Nephron progenitor cell (in vitro differentiated cells): ENCODE data around the gene CALHM2.

Source experiments
- DNase-seq: peaks from one replicate; pipeline ENCODE4 v3.0.0; 2021
- H3K27ac Mint-ChIP-seq: 2 replicates; pipeline ENCODE4 v1.8.0; 2021; ENCODE audit warnings: mild to moderate bottlenecking, moderate library complexity, mixed read lengths
- H3K27me3 Mint-ChIP-seq: 2 replicates; pipeline ENCODE4 v1.8.0; 2021; ENCODE audit warnings: mild to moderate bottlenecking, low read depth, mixed read lengths; ENCODE audit not compliant: poor library complexity
- H3K36me3 Mint-ChIP-seq: 2 replicates; pipeline ENCODE4 v1.8.0; 2021; ENCODE audit warnings: low read depth, mixed read lengths
- H3K4me1 Mint-ChIP-seq: 2 replicates; pipeline ENCODE4 v1.8.0; 2021; ENCODE audit warnings: mixed read lengths
- H3K4me3 Mint-ChIP-seq: 2 replicates; pipeline ENCODE4 v1.8.0; 2021; ENCODE audit warnings: mild to moderate bottlenecking, moderate library complexity, mixed read lengths
- H3K9me3 Mint-ChIP-seq: 2 replicates; pipeline ENCODE4 v1.8.0; 2021; ENCODE audit warnings: mild to moderate bottlenecking, moderate library complexity, mixed read lengths
- TF ChIP-seq, protein P1 (sequence below): fragments of 200-600 bp; sonication (generic); IDR thresholded peaks from 2 replicates; pipeline ENCODE4 v1.5.0; 2021; ENCODE audit warnings: antibody characterized with exemption

CALHM2 gene

DNA sequence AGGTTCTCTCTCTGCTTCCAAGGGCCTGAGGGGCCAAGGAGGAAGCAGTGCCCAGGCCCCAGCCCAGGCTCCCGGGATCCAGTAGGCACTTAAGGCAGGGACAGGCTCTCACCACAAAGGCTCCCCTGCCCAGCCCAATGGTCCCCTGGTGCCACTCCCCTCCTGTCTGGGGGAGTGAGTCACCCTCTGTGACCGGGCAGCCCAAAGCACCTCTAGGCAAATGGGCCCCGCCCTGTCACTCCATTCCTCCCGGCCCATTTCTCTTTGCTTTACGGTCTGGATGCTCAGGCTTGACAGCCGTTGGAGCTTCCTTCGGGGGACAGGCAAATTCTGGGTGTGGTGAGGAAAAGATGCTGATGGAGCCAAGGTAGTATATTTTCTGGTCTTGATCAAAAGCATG is 27.0 kb upstream of the CALHM2 start, which contains the start of gene CALHM3:
CALHM3 (minus strand) TSS at position 106 of the 400 bp plus-strand sequence. CDS start 208 bp downstream, outside the sequence.
- TF ChIP-seq, protein P1, sequence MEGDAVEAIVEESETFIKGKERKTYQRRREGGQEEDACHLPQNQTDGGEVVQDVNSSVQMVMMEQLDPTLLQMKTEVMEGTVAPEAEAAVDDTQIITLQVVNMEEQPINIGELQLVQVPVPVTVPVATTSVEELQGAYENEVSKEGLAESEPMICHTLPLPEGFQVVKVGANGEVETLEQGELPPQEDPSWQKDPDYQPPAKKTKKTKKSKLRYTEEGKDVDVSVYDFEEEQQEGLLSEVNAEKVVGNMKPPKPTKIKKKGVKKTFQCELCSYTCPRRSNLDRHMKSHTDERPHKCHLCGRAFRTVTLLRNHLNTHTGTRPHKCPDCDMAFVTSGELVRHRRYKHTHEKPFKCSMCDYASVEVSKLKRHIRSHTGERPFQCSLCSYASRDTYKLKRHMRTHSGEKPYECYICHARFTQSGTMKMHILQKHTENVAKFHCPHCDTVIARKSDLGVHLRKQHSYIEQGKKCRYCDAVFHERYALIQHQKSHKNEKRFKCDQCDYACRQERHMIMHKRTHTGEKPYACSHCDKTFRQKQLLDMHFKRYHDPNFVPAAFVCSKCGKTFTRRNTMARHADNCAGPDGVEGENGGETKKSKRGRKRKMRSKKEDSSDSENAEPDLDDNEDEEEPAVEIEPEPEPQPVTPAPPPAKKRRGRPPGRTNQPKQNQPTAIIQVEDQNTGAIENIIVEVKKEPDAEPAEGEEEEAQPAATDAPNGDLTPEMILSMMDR: no peak
- H3K4me3 Mint-ChIP-seq: no peak within 1 kb of the TSS

DNA sequence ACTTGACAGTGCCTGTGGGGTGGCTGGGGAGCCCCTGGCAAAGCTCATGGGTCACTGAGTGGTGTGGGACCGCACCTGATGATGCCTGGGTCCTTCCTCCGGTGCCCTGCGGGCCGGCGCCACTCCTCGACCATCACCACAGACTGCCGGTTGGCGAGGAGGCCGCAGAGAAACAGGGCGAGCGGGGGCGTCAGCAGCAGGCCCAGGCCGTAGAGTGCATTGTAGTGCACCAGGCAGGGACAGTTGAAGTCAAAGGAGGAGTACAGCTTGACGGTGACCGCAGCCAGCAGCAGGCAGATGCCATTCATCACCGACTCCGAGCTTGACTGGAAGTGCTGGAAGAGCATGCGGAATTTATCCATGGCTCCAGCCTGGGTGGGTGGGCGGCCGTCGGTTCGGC is 26.5 kb upstream of the CALHM2 start:
- H3K4me1 Mint-ChIP-seq: peaks cover 32% of the 10 kb centered on the region
- no peak for DNase-seq
- TF ChIP-seq, protein P1: no peak
- no peaks in the 10 kb centered on the region for H3K9me3 Mint-ChIP-seq
- peaks cover 6% of the 10 kb centered on the region for H3K27me3 Mint-ChIP-seq
- no peak overlapping the region for H3K4me3 Mint-ChIP-seq
- no peaks in the 10 kb centered on the region for H3K36me3 Mint-ChIP-seq
- no peak overlapping the region for H3K27ac Mint-ChIP-seq

More for the DNA sequence above, 27.0 kb upstream of the CALHM2 start, which contains the start of gene CALHM3:
- H3K9me3 Mint-ChIP-seq: no peaks in the 10 kb centered on the region
- peaks cover 6% of the 10 kb centered on the region for H3K27me3 Mint-ChIP-seq
- H3K27ac Mint-ChIP-seq: no peak within 1 kb of the TSS
- peaks cover 32% of the 10 kb centered on the region for H3K4me1 Mint-ChIP-seq
- DNase-seq: no peak
- H3K36me3 Mint-ChIP-seq: no peaks in the 10 kb centered on the region

DNA sequence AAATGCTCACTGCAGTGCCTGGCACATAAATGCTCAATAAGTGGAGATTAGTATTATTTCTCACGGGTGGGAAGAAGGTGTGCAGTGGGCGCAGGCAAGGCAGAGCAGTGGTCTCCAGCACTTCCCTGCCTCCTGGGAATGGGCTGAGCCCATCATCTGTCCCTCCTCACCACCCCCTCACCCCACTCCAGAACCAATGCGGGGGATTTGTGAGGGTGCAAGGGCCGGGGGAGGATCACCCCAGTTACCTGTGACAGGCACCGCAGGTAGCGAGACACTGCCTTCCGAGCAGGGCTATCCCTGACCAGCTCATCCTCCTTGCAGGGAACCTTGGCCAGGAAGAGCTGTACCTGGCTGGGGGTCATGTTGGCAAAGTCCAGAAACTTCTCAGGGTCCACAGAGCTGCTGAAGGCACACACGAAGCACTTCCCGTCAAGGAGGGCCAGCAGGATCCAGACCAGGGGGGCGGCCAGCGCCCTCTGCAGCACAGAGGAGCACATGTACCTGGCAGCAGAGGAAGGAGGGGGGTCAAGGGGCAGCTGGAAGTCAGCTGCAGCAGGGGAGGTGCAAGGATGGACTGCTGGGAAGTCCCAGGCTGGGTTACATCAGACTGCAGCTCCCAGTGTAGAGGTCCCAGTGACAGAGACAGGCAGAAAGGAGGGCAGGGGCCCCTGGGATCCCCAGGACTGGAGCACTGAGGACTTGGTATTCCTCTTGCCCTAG is 24.0 kb upstream of the CALHM2 start:
- Mint-ChIP-seq H3K9me3 (no peaks in the 10 kb centered on the region), H3K4me1 (peaks cover 38% of the 10 kb centered on the region), H3K27me3 (peaks cover 3% of the 10 kb centered on the region), H3K27ac (no peak overlapping the region), H3K4me3 (no peak overlapping the region), H3K36me3 (no peaks in the 10 kb centered on the region)
- DNase-seq: peak; percentile 48
- TF ChIP-seq, protein P1: no peak

DNA sequence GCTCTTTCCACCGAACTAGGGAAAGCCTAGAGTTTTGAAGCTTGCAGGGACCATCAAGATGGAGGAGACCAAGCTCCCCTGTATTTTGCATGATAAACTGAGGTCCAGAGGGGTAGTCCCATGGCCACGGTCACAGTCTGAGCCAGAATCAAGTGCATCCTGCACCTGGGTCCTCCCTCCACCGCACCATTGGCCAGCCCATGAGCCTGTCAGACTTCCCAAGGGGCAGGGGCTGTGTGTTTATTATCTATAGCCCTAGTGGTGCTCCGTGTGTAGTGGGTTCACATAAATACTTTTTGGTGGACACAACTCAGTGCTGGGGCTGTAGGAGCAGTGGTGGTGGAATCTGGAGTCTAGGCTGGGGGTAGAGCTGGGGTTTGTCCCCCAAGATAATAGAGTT is 23.3 kb upstream of the CALHM2 start:
- H3K36me3 Mint-ChIP-seq: no peaks in the 10 kb centered on the region
- no peak for DNase-seq
- H3K4me3 Mint-ChIP-seq: no peak overlapping the region
- TF ChIP-seq, protein P1: no peak
- H3K4me1 Mint-ChIP-seq: peaks cover 38% of the 10 kb centered on the region
- H3K27me3 Mint-ChIP-seq: peaks cover 9% of the 10 kb centered on the region
- H3K27ac Mint-ChIP-seq: no peak overlapping the region
- no peaks in the 10 kb centered on the region for H3K9me3 Mint-ChIP-seq

DNA sequence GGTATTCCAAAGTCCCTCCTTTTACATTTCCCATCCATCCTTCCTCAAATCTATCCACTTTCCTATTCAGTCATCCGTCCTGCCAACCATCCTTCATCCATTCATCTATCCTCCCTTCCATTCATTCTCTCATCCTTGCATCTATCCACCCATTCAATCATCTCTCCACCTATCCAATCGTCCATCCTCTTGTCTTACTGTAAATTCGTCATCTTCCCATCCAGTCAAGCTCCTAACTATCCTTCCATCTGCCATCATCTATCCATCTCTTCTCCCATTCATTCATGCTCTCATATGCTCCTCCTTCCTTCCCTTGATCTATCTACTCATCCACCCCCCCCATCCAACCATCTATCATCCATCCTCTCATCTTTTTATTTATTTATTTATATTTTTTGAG is 21.9 kb upstream of the CALHM2 start:
- TF ChIP-seq, protein P1: no peak

DNA sequence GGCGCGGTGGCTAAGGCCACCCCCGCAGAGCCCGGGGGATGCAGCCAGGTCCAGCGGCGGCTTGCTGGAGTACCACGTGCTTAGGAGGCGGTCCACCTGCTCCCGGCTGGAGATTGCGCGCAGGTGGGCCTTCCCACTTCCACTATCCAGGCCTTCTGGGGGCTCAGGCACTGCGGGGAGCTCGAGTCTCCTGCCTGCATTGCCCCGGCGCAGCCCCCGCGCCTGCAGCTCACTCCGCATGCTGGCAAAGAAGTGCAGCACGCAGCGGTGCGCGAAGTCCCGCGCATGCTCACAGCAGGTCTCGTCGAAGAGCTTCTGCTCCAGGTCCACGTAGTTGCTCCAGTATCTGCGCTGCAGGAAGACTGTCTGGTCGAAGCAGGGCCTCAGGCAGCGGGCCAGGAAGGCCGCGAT is 21.1 kb upstream of the CALHM2 start:
- no peaks in the 10 kb centered on the region for H3K9me3 Mint-ChIP-seq
- peaks cover 13% of the 10 kb centered on the region for H3K27me3 Mint-ChIP-seq
- H3K4me3 Mint-ChIP-seq: no peak overlapping the region
- TF ChIP-seq, protein P1: no peak
- H3K36me3 Mint-ChIP-seq: no peaks in the 10 kb centered on the region
- peaks cover 21% of the 10 kb centered on the region for H3K4me1 Mint-ChIP-seq
- DNase-seq: no peak
- no peak overlapping the region for H3K27ac Mint-ChIP-seq

More for the DNA sequence above, 21.9 kb upstream of the CALHM2 start:
- H3K27ac Mint-ChIP-seq: no peak overlapping the region
- peaks cover 9% of the 10 kb centered on the region for H3K27me3 Mint-ChIP-seq
- DNase-seq: no peak
- peaks cover 29% of the 10 kb centered on the region for H3K4me1 Mint-ChIP-seq
- no peaks in the 10 kb centered on the region for H3K36me3 Mint-ChIP-seq
- no peaks in the 10 kb centered on the region for H3K9me3 Mint-ChIP-seq
- H3K4me3 Mint-ChIP-seq: no peak overlapping the region
